ENCODE data around the gene APOB.

GRCh38 chr2:21014364-21015280, 29.3 kb downstream of the APOB start:
- TF ChIP-seq GATA2 (IDR thresholded peaks at IDR 0.05; ENCODE audit: low read depth, low read length): no peak
- no peak for TF ChIP-seq GATA3 (IDR thresholded peaks at IDR 0.05; ENCODE audit: low read depth, low read length)
